ENCODE data around the gene PDGFD. TPM values are rescaled to one million over a fixed set of nuclear protein-coding genes. Genes with fewer than 3 reads are reported as not detected.

The PDGFD gene
- total and polyA plus RNA-seq, 2 donors (not counting 3 experiments of a cell fraction or from before 2014, with no cell fraction given) = 6.3 to 13.1 TPM

GRCh38 chr11:104206936-104207335 is 43.0 kb upstream of the PDGFD start:
- DNase-seq (ENCODE audit: low read depth, low spot score) (no peak), FAIRE-seq (no peak)
- dilution Hi-C loops (cut with MboI; ENCODE audit: extremely low pct_ligation_motif_present, low sequenced_read_pairs) (no loop called here), intact Hi-C loops (cut with micrococcal nuclease) (no loop called here)
- Histone ChIP-seq H3K9me3 (replicated peaks; ENCODE audit: control insufficient read depth, insufficient read depth, low read length) (no peaks in the 10 kb centered on the region), H3K9ac (replicated peaks; ENCODE audit: extremely low read depth, insufficient read depth, low read length) (no peak overlapping the region), H3K27ac (ENCODE audit: insufficient read depth, low read depth, low read length) (no peak overlapping the region), H3K4me1 (ENCODE audit: control insufficient read depth, extremely low read depth, insufficient read depth, low read length) (no peaks in the 10 kb centered on the region), H3K27me3 (ENCODE audit: control insufficient read depth in 2 of 2, insufficient read depth in 2 of 2, low read length in 2 of 2) (peaks cover 0 to 3% of the 10 kb centered on the region in 2 experiments), H3K4me3 (replicated peaks in 1 of 3; ENCODE audit: insufficient read depth in 1 of 3, low read depth in 1 of 3, low read length in 3 of 3) (no peak overlapping the region), H3K4me2 (ENCODE audit: insufficient read depth, low read length) (no peak overlapping the region), H4K20me1 (replicated peaks; ENCODE audit: control insufficient read depth, extremely low read depth, insufficient read depth, low read length) (no peaks in the 10 kb centered on the region), H3K9me1 (replicated peaks; ENCODE audit: control insufficient read depth, extremely low read depth, insufficient read depth, low read length) (no peaks in the 10 kb centered on the region), H2AFZ (ENCODE audit: low read depth, low read length) (no peak overlapping the region), H3K79me2 (ENCODE audit: control insufficient read depth, insufficient read depth, low read length) (no peaks in the 10 kb centered on the region), H3K36me3 (ENCODE audit: control insufficient read depth in 2 of 2, extremely low read depth in 1 of 2, insufficient read depth in 2 of 2, low read length in 2 of 2) (no peaks in the 10 kb centered on the region)
- TF ChIP-seq CTCF (IDR thresholded peaks at IDR 0.05; ENCODE audit: extremely low read depth in 1 of 2, insufficient read depth in 1 of 2, low read depth in 1 of 2, low read length in 2 of 2) (no peak), POLR2AphosphoS5 (IDR thresholded peaks at IDR 0.05; ENCODE audit: insufficient read depth, low read depth, low read length) (no peak), GATA2 (IDR thresholded peaks at IDR 0.05; ENCODE audit: insufficient read depth, insufficient read length, low read depth, low read length) (no peak), POLR2A (IDR thresholded peaks at IDR 0.05; ENCODE audit: low read depth, low read length) (no peak), JUN (IDR thresholded peaks at IDR 0.05; ENCODE audit: borderline replicate concordance, insufficient read depth, insufficient read length, low read depth) (no peak), MAX (IDR thresholded peaks at IDR 0.05; ENCODE audit: insufficient read depth, insufficient read length) (no peak), MYC (IDR thresholded peaks at IDR 0.05; ENCODE audit: low read depth, low read length) (no peak), FOS (IDR thresholded peaks at IDR 0.05; ENCODE audit: borderline replicate concordance, insufficient read depth, low read length) (no peak), EZH2 (IDR thresholded peaks at IDR 0.05; ENCODE audit: borderline replicate concordance, low read depth, low read length, severe bottlenecking) (no peak)
- no TSS peak for BruUV-seq (replicated peaks)
- ChIA-PET POLR2A (no interaction called here), CTCF (no interaction called here)

All from endothelial cell of umbilical vein (primary cell).